NOMO-1 treated with dmso at 0.1 percent for 144 hours (cell line): ENCODE measurements around the gene TAOK2.
A peak's percentile ranks its signal among the peaks of the same experiment; 100 is the strongest.

Source experiments
- DNase-seq: peaks from one replicate; lab custom pipeline; 2025; ENCODE audit not compliant: unreplicated experiment; lab: John Stamatoyannopoulos, UW

TAOK2 gene

GRCh38 chr16:29962344-29962994 is 11.2 kb upstream of the TAOK2 start:
- DNase-seq: peak; percentile 2

GRCh38 chr16:29963021-29963743 is 10.5 kb upstream of the TAOK2 start:
- DNase-seq: no peak

DNA sequence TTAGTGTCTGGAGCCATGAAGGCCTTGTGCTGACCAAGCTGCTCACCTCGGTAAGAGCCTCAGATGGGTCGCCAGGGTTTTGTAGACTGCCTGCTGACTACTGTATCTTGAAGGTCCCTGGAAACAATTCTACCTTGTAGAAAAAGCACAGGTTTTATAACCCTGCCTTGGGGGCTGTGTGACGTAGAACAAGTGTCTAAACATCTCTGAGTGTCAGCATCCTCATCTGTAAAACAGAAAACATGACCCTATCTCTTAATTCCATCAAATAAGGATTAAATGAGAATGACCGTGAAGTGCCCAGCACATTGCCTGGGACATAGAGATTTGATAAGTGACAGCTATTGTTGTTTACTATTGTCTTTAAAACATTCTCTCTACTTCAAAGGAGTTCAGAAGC is 5.5 kb upstream of the TAOK2 start:
- DNase-seq: no peak

DNA sequence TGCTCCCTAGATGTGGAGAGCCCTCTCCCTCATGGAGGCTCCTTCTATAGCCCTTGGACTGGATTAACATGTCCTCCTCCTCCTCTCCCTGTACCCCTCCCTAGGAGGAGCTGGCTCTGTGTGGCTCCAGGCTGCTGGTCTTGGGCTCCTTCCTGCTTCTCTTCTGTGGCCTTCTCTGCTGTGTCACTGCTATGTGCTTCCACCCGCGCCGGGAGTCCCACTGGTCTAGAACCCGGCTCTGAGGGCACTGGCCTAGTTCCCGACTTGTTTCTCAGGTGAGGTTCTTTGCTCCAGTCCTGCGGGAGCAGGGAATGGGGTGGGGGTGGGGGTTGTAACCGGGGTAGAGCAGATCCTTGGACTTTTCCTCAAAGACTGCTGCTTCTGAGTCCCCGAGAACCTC is 2.4 kb upstream of the TAOK2 start:
- DNase-seq: no peak

GRCh38 chr16:29972500-29972899 is 1.2 kb upstream of the TAOK2 start:
- no peak for DNase-seq

DNA sequence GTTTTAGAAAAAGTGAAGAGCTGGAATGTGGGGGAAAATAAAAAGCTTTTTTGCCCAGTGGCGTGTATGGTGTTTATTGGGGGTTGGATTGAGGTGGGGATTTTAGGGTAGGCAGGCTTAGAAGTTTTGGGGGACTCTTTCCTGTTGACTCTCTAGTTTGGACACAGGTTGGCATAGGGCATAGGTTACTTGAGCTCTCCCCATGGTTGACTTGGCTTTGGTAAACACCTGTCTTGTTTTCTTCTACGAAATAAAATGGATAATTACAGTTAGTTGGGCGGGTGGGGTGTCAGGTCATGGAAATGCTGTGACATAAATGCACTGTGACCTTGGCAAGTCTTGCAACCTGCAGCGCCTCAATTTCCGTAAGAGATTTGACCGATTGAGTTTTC is 680 bp upstream of the TAOK2 start:
- DNase-seq: no peak

GRCh38 chr16:29974291-29975133 is 844 bp downstream of the TAOK2 start:
- DNase-seq: no peak

DNA sequence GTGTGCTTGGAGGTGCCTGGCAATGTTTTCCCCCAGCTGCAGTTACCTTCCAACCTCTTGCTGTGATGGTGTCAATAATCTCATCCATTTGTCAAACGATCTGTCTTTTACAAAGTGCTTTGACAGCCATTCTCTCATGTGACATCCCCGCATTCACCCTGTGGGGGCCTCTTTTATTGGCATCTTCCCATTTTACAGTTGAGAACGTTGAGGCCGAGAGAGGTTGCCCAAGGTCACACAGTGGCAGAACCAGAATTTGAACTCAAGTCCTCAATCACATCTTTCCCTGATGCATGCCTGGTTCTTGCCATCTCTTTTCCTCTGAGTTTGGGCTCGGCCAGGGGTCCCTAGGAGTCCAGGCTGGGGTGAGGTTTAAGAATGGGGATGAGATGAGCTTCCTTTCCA is 1.5 kb downstream of the TAOK2 start:
- no peak for DNase-seq

DNA sequence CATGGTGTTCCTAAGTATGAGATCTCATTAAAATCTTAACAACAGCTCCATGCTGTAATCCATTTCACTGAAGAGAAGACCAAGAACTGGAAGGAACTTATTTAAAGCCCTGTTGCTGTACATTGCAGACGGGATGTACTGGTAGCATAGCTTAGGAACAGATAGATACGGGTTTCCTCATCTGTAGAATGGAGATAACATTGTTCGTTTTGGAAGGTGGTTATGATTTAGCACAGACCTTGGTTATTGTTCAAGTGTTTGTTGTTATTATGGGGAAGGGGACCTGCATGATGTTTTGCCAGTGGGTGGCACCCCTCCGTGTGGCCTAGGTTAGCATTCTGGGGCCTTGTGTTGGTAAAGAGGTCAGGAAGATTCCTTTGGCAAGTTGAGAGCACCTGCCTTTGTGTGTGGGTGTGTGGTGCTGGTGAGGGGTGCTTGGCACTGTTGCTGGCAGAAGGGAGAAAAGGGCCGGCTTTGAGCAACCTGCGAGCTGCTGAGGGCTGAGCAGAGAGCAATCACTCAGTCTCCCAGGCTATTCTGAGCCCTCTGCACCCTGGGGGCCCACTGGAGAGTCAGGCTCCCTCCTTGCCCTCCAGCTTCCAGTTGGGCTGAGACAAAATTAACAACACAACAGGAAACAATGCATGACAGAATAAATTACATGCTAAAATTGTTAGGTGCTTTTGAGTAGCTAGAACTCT is 2.3 kb downstream of the TAOK2 start:
- DNase-seq: no peak

- no peak for DNase-seq
Measured at GRCh38 chr16:29977063-29977825, 3.6 kb downstream of the TAOK2 start.

DNA sequence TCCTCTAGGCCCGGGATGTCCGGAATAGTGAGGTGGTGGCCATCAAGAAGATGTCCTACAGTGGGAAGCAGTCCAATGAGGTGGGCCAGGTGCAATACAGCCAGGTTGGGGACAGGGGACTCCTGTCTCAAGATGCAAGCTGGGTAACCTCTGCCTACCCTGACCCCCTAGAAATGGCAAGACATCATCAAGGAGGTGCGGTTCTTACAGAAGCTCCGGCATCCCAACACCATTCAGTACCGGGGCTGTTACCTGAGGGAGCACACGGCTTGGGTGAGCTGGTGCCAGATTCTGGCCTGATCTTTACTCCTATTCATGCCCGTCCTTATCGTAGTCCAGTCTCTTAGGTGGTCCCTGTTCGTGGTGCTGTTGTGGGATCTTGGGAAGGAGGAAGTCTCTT is 4.4 kb downstream of the TAOK2 start:
- no peak for DNase-seq

DNA sequence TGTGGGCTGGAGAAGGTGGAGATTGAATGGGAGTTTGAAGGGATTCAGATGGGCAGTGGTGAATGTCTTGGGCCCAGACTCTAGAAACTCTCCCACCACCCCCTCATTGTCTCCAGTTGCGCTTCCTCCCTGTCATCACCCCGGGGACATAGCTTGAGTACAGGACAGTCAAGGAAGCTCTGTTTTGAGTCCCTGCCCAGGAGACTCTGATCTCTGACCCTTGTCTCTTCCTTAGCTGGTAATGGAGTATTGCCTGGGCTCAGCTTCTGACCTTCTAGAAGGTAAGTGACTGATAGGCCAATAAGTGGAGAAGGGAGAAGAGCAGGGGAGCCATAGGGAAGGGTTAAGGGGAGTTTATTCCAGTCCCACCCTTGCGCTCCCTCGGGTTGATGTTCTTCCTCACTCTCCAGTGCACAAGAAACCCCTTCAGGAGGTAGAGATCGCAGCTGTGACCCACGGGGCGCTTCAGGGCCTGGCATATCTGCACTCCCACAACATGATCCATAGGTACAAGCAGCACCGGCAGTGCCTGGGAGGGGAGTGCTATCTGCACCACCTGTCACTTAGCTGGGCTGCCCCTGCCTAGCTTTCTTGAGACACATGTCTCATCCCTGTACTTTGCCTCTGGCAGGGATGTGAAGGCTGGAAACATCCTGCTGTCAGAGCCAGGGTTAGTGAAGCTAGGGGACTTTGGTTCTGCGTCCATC is 5.0 kb downstream of the TAOK2 start:
- DNase-seq: no peak

GRCh38 chr16:29982560-29983419 is 9.1 kb downstream of the TAOK2 start:
- no peak for DNase-seq

DNA sequence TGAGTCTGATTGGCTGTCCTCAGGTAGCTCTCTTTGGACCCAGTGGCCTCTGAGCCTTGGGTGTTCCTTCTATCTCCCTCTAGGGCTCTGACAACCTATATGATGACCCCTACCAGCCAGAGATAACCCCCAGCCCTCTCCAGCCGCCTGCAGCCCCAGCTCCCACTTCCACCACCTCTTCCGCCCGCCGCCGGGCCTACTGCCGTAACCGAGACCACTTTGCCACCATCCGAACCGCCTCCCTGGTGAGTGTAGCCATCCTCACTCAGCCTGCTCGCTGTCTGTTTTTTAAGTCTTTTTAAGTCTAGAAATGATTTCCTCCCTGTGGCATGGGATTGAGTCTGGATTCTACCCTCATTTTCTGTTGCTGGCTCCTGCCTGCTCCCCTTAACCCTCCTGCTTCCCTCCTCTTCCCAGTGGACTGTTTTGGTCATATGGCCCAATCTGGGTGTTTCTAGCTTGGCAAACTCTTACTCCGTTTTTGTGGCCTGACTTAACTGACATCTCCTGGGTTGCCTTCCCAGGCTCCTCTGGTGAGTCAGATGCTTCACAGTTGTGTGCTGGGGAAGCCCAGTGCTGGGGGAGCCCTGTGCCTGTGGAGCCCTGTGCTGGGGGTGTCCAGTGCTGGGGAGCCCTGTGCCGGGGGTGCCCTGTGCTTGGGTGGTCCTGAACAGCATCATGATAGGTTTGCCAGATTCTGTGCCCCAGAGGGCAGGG is 9.9 kb downstream of the TAOK2 start:
- DNase-seq: no peak

DNA sequence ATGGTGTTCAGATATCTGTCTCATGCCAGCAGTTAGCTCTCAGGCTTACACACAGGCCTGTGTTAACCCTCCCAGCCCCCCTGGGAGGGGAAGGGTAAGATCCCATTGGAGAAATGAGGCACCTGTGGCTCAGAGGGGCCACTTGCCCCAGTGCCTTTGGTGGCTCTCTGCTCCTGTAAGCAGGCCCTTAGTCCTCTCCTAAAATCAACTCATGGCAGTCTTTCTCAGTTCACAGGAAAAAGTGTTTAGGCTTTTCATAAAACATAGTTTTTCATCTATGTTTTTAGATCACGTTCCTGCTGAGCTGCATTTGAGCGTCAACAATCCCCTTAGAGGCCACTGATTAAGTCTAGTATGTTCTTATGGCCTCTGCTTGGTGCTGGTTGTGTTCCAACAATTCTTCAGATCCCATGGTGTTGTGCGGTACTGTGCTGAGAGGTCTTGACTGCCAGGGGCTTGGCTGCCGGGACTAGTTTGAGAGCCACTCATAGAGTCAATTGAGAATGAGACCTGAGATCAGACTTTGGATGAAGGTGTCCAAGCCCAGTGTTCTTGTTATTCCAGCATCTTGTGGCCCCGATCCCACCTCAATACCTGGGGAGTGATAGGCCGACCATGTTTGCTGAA is 10.6 kb downstream of the TAOK2 start:
- DNase-seq: no peak

GRCh38 chr16:29984764-29985147 is 11.1 kb downstream of the TAOK2 start:
- no peak for DNase-seq

- no peak for DNase-seq
Measured at GRCh38 chr16:29985271-29985811, 11.7 kb downstream of the TAOK2 start.

GRCh38 chr16:29986231-29986630 is 12.6 kb downstream of the TAOK2 start:
- no peak for DNase-seq
